ENCODE measurements around the gene ABCA12. TPM values are rescaled to one million over a fixed set of nuclear protein-coding genes. Genes with fewer than 3 reads are reported as not detected.

ABCA12 gene
- total RNA-seq, 1 donor from 2014 or later, result 17.2 TPM

DNA sequence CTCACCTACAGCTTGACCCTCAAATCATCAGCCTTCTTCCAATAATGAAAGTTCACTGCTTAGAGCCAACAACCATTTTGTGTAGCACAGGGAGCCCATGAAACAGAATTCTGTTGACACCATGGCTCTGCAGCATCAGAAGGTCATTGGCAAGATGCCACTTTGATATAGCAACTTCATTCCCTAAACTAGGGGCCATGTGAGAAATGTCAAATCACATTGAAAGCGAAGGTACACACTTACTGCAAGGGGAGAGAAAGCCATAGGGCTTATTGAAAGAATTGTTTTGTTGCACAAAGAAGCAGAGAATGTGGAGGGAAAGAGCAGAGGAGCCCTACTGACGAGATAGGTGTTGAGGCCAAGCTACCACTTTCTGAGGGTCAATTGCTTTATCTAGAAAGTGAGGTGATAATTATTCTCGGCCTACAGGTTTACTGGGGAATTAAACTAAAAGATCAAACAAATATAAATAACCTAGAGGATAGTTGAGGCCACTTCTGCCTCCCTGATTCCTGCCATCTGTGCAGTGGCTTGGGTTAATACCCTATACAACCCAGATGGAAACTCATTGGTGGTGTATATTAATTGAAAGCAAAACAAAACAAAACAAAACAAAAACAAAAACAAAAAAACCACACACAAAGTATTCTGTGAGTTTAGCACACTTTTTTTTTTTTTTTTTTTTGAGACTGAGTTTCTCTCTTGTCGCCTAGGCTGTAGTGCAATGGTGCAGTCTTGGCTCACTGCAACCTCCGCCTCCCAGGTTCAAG, 5.9 kb upstream of the ABCA12 start:
- TF ChIP-seq, protein P1, sequence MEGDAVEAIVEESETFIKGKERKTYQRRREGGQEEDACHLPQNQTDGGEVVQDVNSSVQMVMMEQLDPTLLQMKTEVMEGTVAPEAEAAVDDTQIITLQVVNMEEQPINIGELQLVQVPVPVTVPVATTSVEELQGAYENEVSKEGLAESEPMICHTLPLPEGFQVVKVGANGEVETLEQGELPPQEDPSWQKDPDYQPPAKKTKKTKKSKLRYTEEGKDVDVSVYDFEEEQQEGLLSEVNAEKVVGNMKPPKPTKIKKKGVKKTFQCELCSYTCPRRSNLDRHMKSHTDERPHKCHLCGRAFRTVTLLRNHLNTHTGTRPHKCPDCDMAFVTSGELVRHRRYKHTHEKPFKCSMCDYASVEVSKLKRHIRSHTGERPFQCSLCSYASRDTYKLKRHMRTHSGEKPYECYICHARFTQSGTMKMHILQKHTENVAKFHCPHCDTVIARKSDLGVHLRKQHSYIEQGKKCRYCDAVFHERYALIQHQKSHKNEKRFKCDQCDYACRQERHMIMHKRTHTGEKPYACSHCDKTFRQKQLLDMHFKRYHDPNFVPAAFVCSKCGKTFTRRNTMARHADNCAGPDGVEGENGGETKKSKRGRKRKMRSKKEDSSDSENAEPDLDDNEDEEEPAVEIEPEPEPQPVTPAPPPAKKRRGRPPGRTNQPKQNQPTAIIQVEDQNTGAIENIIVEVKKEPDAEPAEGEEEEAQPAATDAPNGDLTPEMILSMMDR (IDR thresholded peaks at IDR 0.05), result no peak
- intact Hi-C loops (cut with DNase I), result no loop called here
- H3K27me3 ChIP-seq, result no peaks in the 10 kb centered on the region
- no peaks in the 10 kb centered on the region for H3K9me3 ChIP-seq
- H3K27ac ChIP-seq, result no peak overlapping the region
- H3K36me3 ChIP-seq, result no peaks in the 10 kb centered on the region
- H3K4me1 ChIP-seq, result no peaks in the 10 kb centered on the region
- no peak for DNase-seq (ENCODE audit: extremely low spot score in 2 of 2)
- H3K4me3 ChIP-seq, result no peak overlapping the region

DNA sequence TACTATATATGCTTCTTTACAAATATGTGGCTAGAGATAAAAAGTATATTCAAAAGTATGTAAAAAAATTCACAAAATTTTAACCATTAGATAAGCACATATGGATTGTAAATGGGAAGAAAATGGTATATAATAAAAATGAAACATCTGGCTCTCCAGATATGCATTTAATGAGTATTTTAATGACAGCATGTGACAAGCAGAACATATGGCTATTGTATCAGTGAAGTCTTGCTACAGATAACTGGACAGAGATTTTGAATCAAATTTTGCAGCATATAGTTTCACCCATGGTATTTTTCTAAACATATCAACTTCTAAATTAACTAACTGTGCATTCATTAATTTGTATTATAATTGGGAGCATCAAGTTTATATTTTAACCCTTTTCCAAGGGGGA, 5.0 kb upstream of the ABCA12 start:
- intact Hi-C loops (cut with DNase I), result no loop called here

DNA sequence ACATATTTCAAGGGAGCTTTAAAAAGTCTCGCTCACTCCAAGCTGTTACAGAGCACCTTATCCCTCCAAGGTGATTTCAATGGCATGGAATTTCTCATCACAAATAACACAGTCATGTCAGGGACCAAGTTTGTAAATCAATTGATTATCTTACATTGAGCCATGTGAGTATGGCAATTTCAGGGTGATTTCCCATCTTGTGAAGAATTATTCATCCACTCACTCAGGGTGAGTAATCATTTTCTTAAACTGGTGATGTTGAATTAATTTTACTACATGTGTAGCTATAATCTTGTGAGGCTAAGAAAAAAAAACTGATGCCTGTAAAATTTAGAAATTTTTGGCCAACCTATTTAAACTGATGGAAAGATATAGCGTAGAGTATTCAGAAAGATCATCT, 3.3 kb upstream of the ABCA12 start:
- no peak for DNase-seq (ENCODE audit: extremely low spot score in 2 of 2)
- no peaks in the 10 kb centered on the region for H3K4me1 ChIP-seq
- no peaks in the 10 kb centered on the region for H3K36me3 ChIP-seq
- no peak overlapping the region for H3K27ac ChIP-seq
- no peak overlapping the region for H3K4me3 ChIP-seq
- H3K9me3 ChIP-seq, result no peaks in the 10 kb centered on the region
- TF ChIP-seq, protein P1 (IDR thresholded peaks at IDR 0.05), result no peak
- no peak for TF ChIP-seq POLR2A (IDR thresholded peaks at IDR 0.05)
- TF ChIP-seq POLR2AphosphoS5 (IDR thresholded peaks at IDR 0.05; ENCODE audit: insufficient read depth in 1 of 2, low read depth in 1 of 2), result no peak
- H3K27me3 ChIP-seq, result no peaks in the 10 kb centered on the region
- intact Hi-C loops (cut with DNase I), result no loop called here

More for the DNA sequence above, 5.0 kb upstream of the ABCA12 start:
- Histone ChIP-seq H3K4me3 (no peak overlapping the region), H3K27ac (no peak overlapping the region), H3K9me3 (no peaks in the 10 kb centered on the region), H3K27me3 (no peaks in the 10 kb centered on the region), H3K4me1 (no peaks in the 10 kb centered on the region), H3K36me3 (no peaks in the 10 kb centered on the region)
- no peak for DNase-seq (ENCODE audit: extremely low spot score in 2 of 2)
- TF ChIP-seq, protein P1 (IDR thresholded peaks at IDR 0.05), result no peak
- TF ChIP-seq POLR2A (IDR thresholded peaks at IDR 0.05) (no peak), POLR2AphosphoS5 (IDR thresholded peaks at IDR 0.05; ENCODE audit: insufficient read depth in 1 of 2, low read depth in 1 of 2) (no peak)

DNA sequence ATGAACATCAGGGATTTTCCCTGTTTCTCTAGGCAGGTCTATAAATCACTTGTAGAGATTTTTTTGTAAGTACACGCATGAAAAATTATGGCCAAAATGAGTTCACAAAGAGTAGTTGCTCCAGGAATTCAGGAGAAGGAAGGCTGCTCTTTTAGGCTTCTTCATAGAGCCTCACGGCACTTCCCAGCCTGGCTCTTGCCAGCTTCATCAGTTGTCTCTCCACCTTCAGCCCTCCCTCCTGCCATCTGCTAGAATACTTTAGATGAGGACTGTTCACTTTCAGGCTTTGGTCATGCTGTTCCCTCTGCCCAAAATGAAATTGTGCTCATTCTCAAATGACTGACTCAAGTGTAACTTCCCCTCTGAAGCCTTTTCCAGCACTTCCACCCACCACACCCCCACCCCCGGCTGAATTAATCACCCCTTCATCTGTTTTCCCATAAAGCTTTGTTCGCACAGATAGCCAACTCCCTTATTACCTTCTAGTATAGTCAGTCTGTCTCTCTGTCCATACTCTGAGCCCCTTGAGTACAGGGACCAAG, 1.8 kb upstream of the ABCA12 start:
- H3K4me3 ChIP-seq, result no peak overlapping the region
- no peak overlapping the region for H3K27ac ChIP-seq
- H3K27me3 ChIP-seq, result no peaks in the 10 kb centered on the region
- no peaks in the 10 kb centered on the region for H3K9me3 ChIP-seq
- H3K36me3 ChIP-seq, result no peaks in the 10 kb centered on the region
- DNase-seq (ENCODE audit: extremely low spot score in 2 of 2), result no peak
- intact Hi-C loops (cut with DNase I), result no loop called here
- no peaks in the 10 kb centered on the region for H3K4me1 ChIP-seq
- TF ChIP-seq POLR2AphosphoS5 (IDR thresholded peaks at IDR 0.05; ENCODE audit: insufficient read depth in 1 of 2, low read depth in 1 of 2), result no peak
- TF ChIP-seq, protein P1 (IDR thresholded peaks at IDR 0.05), result no peak
- no peak for TF ChIP-seq POLR2A (IDR thresholded peaks at IDR 0.05)

DNA sequence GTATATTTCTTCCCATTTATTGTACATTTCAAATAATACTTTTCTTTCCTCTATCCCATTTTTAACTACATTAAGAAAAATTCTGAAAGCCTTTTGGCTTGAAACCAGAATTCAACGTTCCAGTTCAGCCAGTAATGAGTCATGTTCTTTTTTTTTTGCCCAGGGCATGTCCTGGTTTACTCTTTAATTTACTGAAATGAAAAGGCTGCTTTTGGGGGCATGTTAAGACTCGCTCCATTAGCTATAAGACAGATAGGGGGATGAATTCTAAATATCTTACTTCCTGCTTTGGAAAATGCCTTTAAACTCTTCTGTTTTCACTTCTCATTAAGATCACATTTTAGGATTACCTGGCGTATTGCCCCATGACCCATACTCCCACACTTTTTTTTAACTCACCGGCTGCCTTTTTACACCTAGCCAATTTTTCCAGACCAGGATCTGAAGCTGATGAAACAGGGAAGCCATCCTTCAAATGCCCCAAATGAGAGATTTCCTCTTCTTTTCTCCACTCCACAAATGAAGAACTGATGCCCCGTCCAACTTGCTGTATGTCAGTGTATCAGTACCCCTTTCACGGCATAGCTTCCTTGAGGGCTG, 585 bp downstream of the ABCA12 start:
- Histone ChIP-seq H3K4me1 (no peaks in the 10 kb centered on the region), H3K4me3 (peak overlapping the region in 1 of 2 donors; percentile 27), H3K27ac (no peak overlapping the region), H3K36me3 (no peaks in the 10 kb centered on the region), H3K27me3 (no peaks in the 10 kb centered on the region), H3K9me3 (no peaks in the 10 kb centered on the region)
- no peak for DNase-seq (ENCODE audit: extremely low spot score in 2 of 2)
- TF ChIP-seq, protein P1 (IDR thresholded peaks at IDR 0.05), result no peak
- TF ChIP-seq POLR2AphosphoS5 (IDR thresholded peaks at IDR 0.05; ENCODE audit: insufficient read depth in 1 of 2, low read depth in 1 of 2), result peak in 1 of 2 donors; percentile 25
- intact Hi-C loops (cut with DNase I), result no loop called here

Measured in vagina (tissue), 2 donors.